ENCODE results near the gene PLA2G12A.

The PLA2G12A gene

GRCh38 chr4:109750652-109751244, 20.9 kb upstream of the PLA2G12A start:
- Histone ChIP-seq H3K4me3 (ENCODE audit: low read length) (no peak overlapping the region), H3K27ac (ENCODE audit: low read length) (no peak overlapping the region), H3K4me1 (ENCODE audit: low read length) (no peaks in the 10 kb centered on the region), H4K20me1 (ENCODE audit: insufficient read depth, low read length) (no peaks in the 10 kb centered on the region), H2AFZ (ENCODE audit: low read depth, low read length) (no peak overlapping the region), H3K9ac (ENCODE audit: low read length) (no peak overlapping the region), H3K79me2 (ENCODE audit: low read length) (no peaks in the 10 kb centered on the region), H3K9me3 (ENCODE audit: insufficient read depth, low read length) (no peaks in the 10 kb centered on the region), H3K36me3 (replicated peaks; ENCODE audit: low read depth, low read length) (no peaks in the 10 kb centered on the region), H3K27me3 (ENCODE audit: low read depth, low read length) (no peaks in the 10 kb centered on the region), H3K4me2 (ENCODE audit: low read length) (no peak overlapping the region)
- TF ChIP-seq EZH2phosphoT487 (IDR thresholded peaks at IDR 0.05; ENCODE audit: low read depth): no peak
- TF ChIP-seq, protein P1, sequence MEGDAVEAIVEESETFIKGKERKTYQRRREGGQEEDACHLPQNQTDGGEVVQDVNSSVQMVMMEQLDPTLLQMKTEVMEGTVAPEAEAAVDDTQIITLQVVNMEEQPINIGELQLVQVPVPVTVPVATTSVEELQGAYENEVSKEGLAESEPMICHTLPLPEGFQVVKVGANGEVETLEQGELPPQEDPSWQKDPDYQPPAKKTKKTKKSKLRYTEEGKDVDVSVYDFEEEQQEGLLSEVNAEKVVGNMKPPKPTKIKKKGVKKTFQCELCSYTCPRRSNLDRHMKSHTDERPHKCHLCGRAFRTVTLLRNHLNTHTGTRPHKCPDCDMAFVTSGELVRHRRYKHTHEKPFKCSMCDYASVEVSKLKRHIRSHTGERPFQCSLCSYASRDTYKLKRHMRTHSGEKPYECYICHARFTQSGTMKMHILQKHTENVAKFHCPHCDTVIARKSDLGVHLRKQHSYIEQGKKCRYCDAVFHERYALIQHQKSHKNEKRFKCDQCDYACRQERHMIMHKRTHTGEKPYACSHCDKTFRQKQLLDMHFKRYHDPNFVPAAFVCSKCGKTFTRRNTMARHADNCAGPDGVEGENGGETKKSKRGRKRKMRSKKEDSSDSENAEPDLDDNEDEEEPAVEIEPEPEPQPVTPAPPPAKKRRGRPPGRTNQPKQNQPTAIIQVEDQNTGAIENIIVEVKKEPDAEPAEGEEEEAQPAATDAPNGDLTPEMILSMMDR (IDR thresholded peaks at IDR 0.05; ENCODE audit: low read depth, low read length): no peak

- no peaks in the 10 kb centered on the region for H3K9me3 ChIP-seq (ENCODE audit: insufficient read depth, low read length)
- H3K36me3 ChIP-seq (replicated peaks; ENCODE audit: low read depth, low read length): no peaks in the 10 kb centered on the region
- no peak for TF ChIP-seq EZH2phosphoT487 (IDR thresholded peaks at IDR 0.05; ENCODE audit: low read depth)
- TF ChIP-seq, protein P1 (IDR thresholded peaks at IDR 0.05; ENCODE audit: low read depth, low read length): no peak
- no peaks in the 10 kb centered on the region for H3K79me2 ChIP-seq (ENCODE audit: low read length)
- H2AFZ ChIP-seq (ENCODE audit: low read depth, low read length): no peak overlapping the region
- no peaks in the 10 kb centered on the region for H4K20me1 ChIP-seq (ENCODE audit: insufficient read depth, low read length)
- H3K9ac ChIP-seq (ENCODE audit: low read length): no peak overlapping the region
- no peaks in the 10 kb centered on the region for H3K4me1 ChIP-seq (ENCODE audit: low read length)
- no peak overlapping the region for H3K4me2 ChIP-seq (ENCODE audit: low read length)
- H3K27ac ChIP-seq (ENCODE audit: low read length): no peak overlapping the region
- no peak overlapping the region for H3K4me3 ChIP-seq (ENCODE audit: low read length)
- H3K27me3 ChIP-seq (ENCODE audit: low read depth, low read length): no peaks in the 10 kb centered on the region
Measured at GRCh38 chr4:109749388-109750082, 19.7 kb upstream of the PLA2G12A start.

- no peaks in the 10 kb centered on the region for H3K79me2 ChIP-seq (ENCODE audit: low read length)
- TF ChIP-seq EZH2phosphoT487 (IDR thresholded peaks at IDR 0.05; ENCODE audit: low read depth): no peak
- TF ChIP-seq, protein P1 (IDR thresholded peaks at IDR 0.05; ENCODE audit: low read depth, low read length): no peak
- no peaks in the 10 kb centered on the region for H3K36me3 ChIP-seq (replicated peaks; ENCODE audit: low read depth, low read length)
- no peaks in the 10 kb centered on the region for H3K9me3 ChIP-seq (ENCODE audit: insufficient read depth, low read length)
- H3K4me1 ChIP-seq (ENCODE audit: low read length): no peaks in the 10 kb centered on the region
- H2AFZ ChIP-seq (ENCODE audit: low read depth, low read length): no peak overlapping the region
- H3K4me3 ChIP-seq (ENCODE audit: low read length): no peak overlapping the region
- H3K9ac ChIP-seq (ENCODE audit: low read length): no peak overlapping the region
- H3K4me2 ChIP-seq (ENCODE audit: low read length): no peak overlapping the region
- H3K27me3 ChIP-seq (ENCODE audit: low read depth, low read length): no peaks in the 10 kb centered on the region
- H3K27ac ChIP-seq (ENCODE audit: low read length): no peak overlapping the region
- H4K20me1 ChIP-seq (ENCODE audit: insufficient read depth, low read length): no peaks in the 10 kb centered on the region
Measured at GRCh38 chr4:109748114-109748513, 18.2 kb upstream of the PLA2G12A start.

DNA sequence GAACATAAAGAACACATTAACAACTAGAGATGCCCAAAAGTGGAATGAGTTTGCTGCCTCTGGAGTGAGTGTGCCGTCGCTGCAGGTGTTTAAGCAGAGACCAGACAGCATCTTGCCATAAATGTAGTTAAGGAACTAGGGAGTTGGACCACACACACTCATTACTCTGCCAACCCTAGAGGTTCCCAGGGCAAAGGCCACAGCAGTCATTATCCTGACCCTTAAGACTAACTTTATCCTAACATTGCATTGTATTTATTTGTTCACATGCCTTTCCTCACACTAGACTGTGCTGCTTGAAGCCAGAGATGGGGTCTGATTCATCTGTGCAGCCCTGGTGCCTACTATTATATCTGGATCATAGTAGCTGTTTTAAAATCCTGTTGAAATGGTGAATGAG, 16.9 kb upstream of the PLA2G12A start:
- no peaks in the 10 kb centered on the region for H4K20me1 ChIP-seq (ENCODE audit: insufficient read depth, low read length)
- H3K9me3 ChIP-seq (ENCODE audit: insufficient read depth, low read length): no peaks in the 10 kb centered on the region
- H3K79me2 ChIP-seq (ENCODE audit: low read length): no peaks in the 10 kb centered on the region
- H3K27ac ChIP-seq (ENCODE audit: low read length): no peak overlapping the region
- H3K36me3 ChIP-seq (replicated peaks; ENCODE audit: low read depth, low read length): no peaks in the 10 kb centered on the region
- H3K4me3 ChIP-seq (ENCODE audit: low read length): no peak overlapping the region
- no peak overlapping the region for H3K4me2 ChIP-seq (ENCODE audit: low read length)
- H3K27me3 ChIP-seq (ENCODE audit: low read depth, low read length): no peaks in the 10 kb centered on the region
- H2AFZ ChIP-seq (ENCODE audit: low read depth, low read length): no peak overlapping the region
- TF ChIP-seq, protein P1 (IDR thresholded peaks at IDR 0.05; ENCODE audit: low read depth, low read length): no peak
- no peak for TF ChIP-seq EZH2phosphoT487 (IDR thresholded peaks at IDR 0.05; ENCODE audit: low read depth)
- no peaks in the 10 kb centered on the region for H3K4me1 ChIP-seq (ENCODE audit: low read length)
- H3K9ac ChIP-seq (ENCODE audit: low read length): no peak overlapping the region
